ENCODE measurements around the gene DPM3. TPM values are rescaled to one million over a fixed set of nuclear protein-coding genes. Genes with fewer than 3 reads are reported as not detected.
A peak's percentile ranks its signal among the peaks of the same experiment; 100 is the strongest.
"Not testable (repeated sequence)": the region's sequence is repeated elsewhere in the genome, so short reads cannot be mapped to it uniquely, and the experiment has no call there.

The DPM3 gene
- total RNA-seq, 2 experiments from 2014 or later = 53.2 to 57.7 TPM

DNA sequence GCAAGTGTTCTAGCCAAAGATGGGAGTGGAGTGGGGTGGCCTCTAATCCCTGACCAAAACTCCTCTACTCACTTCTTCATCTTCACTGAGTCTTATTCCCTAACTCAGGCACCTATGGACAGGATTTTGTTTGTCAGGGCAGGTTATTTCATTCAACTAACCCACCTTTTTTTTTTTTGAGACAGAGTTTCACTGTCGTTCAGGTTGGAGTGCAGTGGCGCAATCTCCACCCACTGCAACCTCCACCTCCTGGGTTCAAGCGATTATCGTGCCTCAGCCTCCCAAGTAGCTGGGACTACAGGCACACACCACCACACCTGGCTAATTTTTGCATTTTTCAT is 27.7 kb upstream of the DPM3 start:
- ChIA-PET POLR2A (interaction anchor here (0.7 to 1.3 kb wide), 3 partner anchors 33 to 212 kb away, joined by 3 read pairs; partner anchors contain the start of genes PBXIP1 and SLC50A1), CTCF (interaction anchor here (0.8 to 9.9 kb wide), 22 partner anchors 10 to 155 kb away, joined by 3 to 166 read pairs (median 5); partner anchors contain the start of genes ADAM15, MTX1, SLC50A1 and THBS3)
- H3K27me3 Mint-ChIP-seq (ENCODE audit: low read depth); ATAC-seq; H3K4me3 Mint-ChIP-seq; DNase-seq; H3K27ac Mint-ChIP-seq; H3K9me3 Mint-ChIP-seq (ENCODE audit: insufficient read depth): not testable (repeated sequence)
- Mint-ChIP-seq H3K4me1 (ENCODE audit: low read depth) (peaks cover 27% of the 10 kb centered on the region), H3K36me3 (ENCODE audit: low read depth) (peaks cover 19% of the 10 kb centered on the region)

DNA sequence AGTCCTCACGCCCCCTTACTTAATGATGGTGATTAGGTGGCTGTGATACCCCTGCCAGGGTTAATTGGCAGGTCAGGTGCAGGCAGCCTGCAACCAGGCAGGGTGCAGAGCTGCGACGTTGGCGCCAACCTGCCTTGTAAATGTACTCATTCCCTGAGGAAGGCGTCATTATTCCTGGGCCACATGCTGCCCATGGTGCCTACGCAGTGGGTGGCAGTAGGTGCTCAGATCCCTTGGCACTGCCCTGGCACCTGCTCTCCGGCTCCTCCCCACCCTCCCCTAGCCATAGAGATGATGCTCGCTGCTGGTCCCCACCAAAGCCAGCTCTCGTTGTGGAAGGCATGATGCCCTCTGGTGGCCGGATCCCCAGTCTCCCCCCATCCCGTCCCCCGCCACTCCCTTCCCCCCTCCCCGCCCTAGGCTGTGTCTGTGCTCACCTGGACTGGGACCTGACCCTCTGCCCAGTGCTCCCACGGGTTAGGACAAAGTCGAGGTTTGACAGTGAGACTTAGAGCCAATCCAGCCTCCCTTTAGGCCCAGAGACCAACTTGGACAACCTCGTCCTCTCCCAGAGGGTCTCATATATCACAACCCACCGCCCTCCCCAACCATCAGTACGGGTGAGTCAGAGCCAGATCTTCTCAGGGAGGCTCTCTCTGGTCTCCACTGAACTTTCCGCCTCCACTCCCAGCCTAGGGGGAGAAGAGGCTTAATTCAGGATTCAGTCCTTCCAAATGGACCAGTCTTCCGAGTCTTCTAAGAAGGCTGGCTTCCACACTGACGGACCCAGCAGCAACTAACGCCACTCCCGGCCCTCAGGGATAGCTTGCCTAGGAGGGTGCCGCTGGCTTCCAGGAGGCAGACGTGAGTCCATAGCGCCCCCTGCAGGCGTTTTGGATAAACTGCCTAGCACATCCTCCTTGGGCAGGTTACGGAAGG is 27.1 kb upstream of the DPM3 start:
- Mint-ChIP-seq H3K27ac (no peak overlapping the region), H3K4me3 (peak overlapping the region; percentile 53), H3K27me3 (ENCODE audit: low read depth) (no peaks in the 10 kb centered on the region), H3K4me1 (ENCODE audit: low read depth) (peaks cover 25% of the 10 kb centered on the region), H3K36me3 (ENCODE audit: low read depth) (peaks cover 17% of the 10 kb centered on the region), H3K9me3 (ENCODE audit: insufficient read depth) (no peaks in the 10 kb centered on the region)
- CTCF ChIA-PET = interaction anchor here (0.6 to 9.9 kb wide), 26 partner anchors 10 to 155 kb away, joined by 3 to 166 read pairs (median 4); partner anchors contain the start of genes ADAM15, DPM3, MTX1 and SLC50A1
- ATAC-seq (peak; percentile 80), DNase-seq (peak; percentile 92)
- POLR2A ChIA-PET = interaction anchor here (0.7 to 1.3 kb wide), 5 partner anchors 32 to 212 kb away, joined by 3 to 4 read pairs (median 3); partner anchors contain the start of genes PBXIP1 and SLC50A1

- Mint-ChIP-seq H3K4me1 (ENCODE audit: low read depth) (peaks cover 18% of the 10 kb centered on the region), H3K9me3 (ENCODE audit: insufficient read depth) (no peaks in the 10 kb centered on the region), H3K27ac (no peak overlapping the region), H3K4me3 (no peak overlapping the region), H3K36me3 (ENCODE audit: low read depth) (peaks cover 13% of the 10 kb centered on the region), H3K27me3 (ENCODE audit: low read depth) (no peaks in the 10 kb centered on the region)
- POLR2A ChIA-PET = interaction anchor here (0.8 kb wide), 2 partner anchors 41 to 75 kb away, joined by 3 to 4 read pairs; no protein-coding TSS in a partner anchor
- CTCF ChIA-PET = interaction anchor here (0.8 to 9.9 kb wide), 22 partner anchors 9 to 156 kb away, joined by 3 to 166 read pairs (median 4); partner anchors contain the start of genes DPM3, MTX1, SLC50A1 and THBS3
- no peak for DNase-seq
- ATAC-seq = no peak
These were observed 26.3 kb upstream of the DPM3 start for GRCh38 chr1:155166471-155167165.

- H3K4me3 Mint-ChIP-seq = no peak overlapping the region
- POLR2A ChIA-PET = no interaction called here
- ATAC-seq (no peak), DNase-seq (no peak)
- no peaks in the 10 kb centered on the region for H3K27me3 Mint-ChIP-seq (ENCODE audit: low read depth)
- no peak overlapping the region for H3K27ac Mint-ChIP-seq
- peaks cover 13% of the 10 kb centered on the region for H3K4me1 Mint-ChIP-seq (ENCODE audit: low read depth)
- CTCF ChIA-PET = interaction anchor here (0.7 to 9.9 kb wide), 11 partner anchors 9 to 80 kb away, joined by 3 to 166 read pairs (median 5); partner anchors contain the start of gene SLC50A1
- H3K9me3 Mint-ChIP-seq (ENCODE audit: insufficient read depth) = no peaks in the 10 kb centered on the region
- peaks cover 13% of the 10 kb centered on the region for H3K36me3 Mint-ChIP-seq (ENCODE audit: low read depth)
These were observed 25.7 kb upstream of the DPM3 start for GRCh38 chr1:155166051-155166470.

DNA sequence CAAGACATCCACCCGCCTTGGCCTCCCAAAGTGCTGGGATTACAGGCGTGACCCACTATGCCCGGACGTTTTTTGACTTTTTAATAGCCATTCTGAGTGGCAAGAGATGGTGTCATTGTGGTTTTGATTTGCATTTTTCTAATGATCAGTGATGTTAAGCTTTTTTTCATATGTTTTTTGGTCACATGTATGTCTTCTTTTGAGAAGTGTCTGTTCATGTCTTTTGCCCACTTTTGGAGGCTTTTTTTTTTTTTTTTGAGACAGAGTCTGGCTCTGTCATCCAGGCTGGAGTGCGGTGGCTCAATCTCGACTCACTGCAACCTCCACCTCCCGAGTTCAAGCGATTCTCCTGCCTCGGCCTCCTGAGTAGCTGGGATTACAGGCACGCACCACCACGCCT is 24.3 kb upstream of the DPM3 start:
- not testable (repeated sequence) for DNase-seq; H3K36me3 Mint-ChIP-seq (ENCODE audit: low read depth); ATAC-seq; H3K9me3 Mint-ChIP-seq (ENCODE audit: insufficient read depth); H3K27me3 Mint-ChIP-seq (ENCODE audit: low read depth); H3K27ac Mint-ChIP-seq; H3K4me3 Mint-ChIP-seq
- ChIA-PET CTCF (interaction anchor here (1.0 to 7.0 kb wide), 4 partner anchors 8 to 79 kb away, joined by 4 to 166 read pairs (median 22); partner anchors contain the start of genes KRTCAP2 and SLC50A1), POLR2A (interaction anchor here (0.6 kb wide), 1 partner anchor 30 kb away, joined by 3 read pairs; no protein-coding TSS in a partner anchor)
- H3K4me1 Mint-ChIP-seq (ENCODE audit: low read depth) = peaks cover 13% of the 10 kb centered on the region

DNA sequence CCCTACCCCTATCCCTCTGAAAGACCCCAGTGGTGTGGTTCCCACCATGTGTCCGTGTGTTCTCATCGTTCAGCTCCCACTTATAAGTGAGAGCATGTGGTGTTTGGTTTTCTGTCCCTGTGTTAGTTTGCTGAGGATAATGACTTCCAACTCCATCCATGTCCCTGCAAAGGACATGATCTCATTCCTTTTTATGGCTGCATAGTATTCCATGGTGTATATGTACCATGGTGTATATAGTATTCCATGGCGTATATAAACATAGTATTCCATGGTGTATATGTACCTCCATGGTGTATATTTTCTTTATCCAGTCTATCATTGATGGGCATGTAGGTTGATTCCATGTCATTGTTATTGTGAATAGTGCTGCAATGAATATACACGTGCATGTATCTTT is 23.5 kb upstream of the DPM3 start:
- H3K27ac Mint-ChIP-seq; DNase-seq; POLR2A ChIA-PET; H3K27me3 Mint-ChIP-seq (ENCODE audit: low read depth); H3K36me3 Mint-ChIP-seq (ENCODE audit: low read depth); H3K4me3 Mint-ChIP-seq; ATAC-seq; H3K9me3 Mint-ChIP-seq (ENCODE audit: insufficient read depth): not testable (repeated sequence)
- CTCF ChIA-PET = interaction anchor here (1.1 to 7.0 kb wide), 4 partner anchors 9 to 78 kb away, joined by 4 to 166 read pairs (median 9); partner anchors contain the start of gene KRTCAP2
- H3K4me1 Mint-ChIP-seq (ENCODE audit: low read depth) = peaks cover 13% of the 10 kb centered on the region

- not testable (repeated sequence) for H3K27me3 Mint-ChIP-seq (ENCODE audit: low read depth); H3K27ac Mint-ChIP-seq; ATAC-seq; DNase-seq; H3K4me1 Mint-ChIP-seq (ENCODE audit: low read depth); H3K9me3 Mint-ChIP-seq (ENCODE audit: insufficient read depth); H3K36me3 Mint-ChIP-seq (ENCODE audit: low read depth); H3K4me3 Mint-ChIP-seq
- ChIA-PET CTCF (interaction anchor here (1.1 to 1.9 kb wide), 3 partner anchors 10 to 77 kb away, joined by 5 to 12 read pairs (median 6); partner anchors contain the start of gene KRTCAP2), POLR2A (interaction anchor here (0.8 kb wide), 1 partner anchor 10 kb away, joined by 3 read pairs; the partner anchor contains the start of gene KRTCAP2)
These were observed 22.3 kb upstream of the DPM3 start for GRCh38 chr1:155162631-155163030.

- H3K27ac Mint-ChIP-seq = no peak overlapping the region
- no peaks in the 10 kb centered on the region for H3K36me3 Mint-ChIP-seq (ENCODE audit: low read depth)
- no peaks in the 10 kb centered on the region for H3K4me1 Mint-ChIP-seq (ENCODE audit: low read depth)
- ChIA-PET CTCF (interaction anchor here (1.4 kb wide), 1 partner anchor 69 kb away, joined by 3 read pairs; no protein-coding TSS in a partner anchor), POLR2A (no interaction called here)
- no peak overlapping the region for H3K4me3 Mint-ChIP-seq
- peaks cover 10% of the 10 kb centered on the region for H3K27me3 Mint-ChIP-seq (ENCODE audit: low read depth)
- DNase-seq = no peak
- no peaks in the 10 kb centered on the region for H3K9me3 Mint-ChIP-seq (ENCODE audit: insufficient read depth)
- no peak for ATAC-seq
These were observed 19.8 kb upstream of the DPM3 start for GRCh38 chr1:155160128-155160527.

- no peak for ATAC-seq
- Mint-ChIP-seq H3K27me3 (ENCODE audit: low read depth) (peaks cover 14% of the 10 kb centered on the region), H3K4me3 (no peak overlapping the region), H3K27ac (no peak overlapping the region), H3K9me3 (ENCODE audit: insufficient read depth) (no peaks in the 10 kb centered on the region), H3K36me3 (ENCODE audit: low read depth) (no peaks in the 10 kb centered on the region), H3K4me1 (ENCODE audit: low read depth) (no peaks in the 10 kb centered on the region)
- POLR2A ChIA-PET = no interaction called here
- DNase-seq = no peak
- CTCF ChIA-PET = interaction anchor here (1.4 kb wide), 1 partner anchor 68 kb away, joined by 3 read pairs; no protein-coding TSS in a partner anchor
These were observed 18.7 kb upstream of the DPM3 start for GRCh38 chr1:155158991-155159390.

- H3K27me3 Mint-ChIP-seq (ENCODE audit: low read depth) = peaks cover 20% of the 10 kb centered on the region
- ATAC-seq; H3K9me3 Mint-ChIP-seq (ENCODE audit: insufficient read depth); H3K27ac Mint-ChIP-seq; DNase-seq; H3K4me1 Mint-ChIP-seq (ENCODE audit: low read depth); H3K4me3 Mint-ChIP-seq; POLR2A ChIA-PET; H3K36me3 Mint-ChIP-seq (ENCODE audit: low read depth): not testable (repeated sequence)
- CTCF ChIA-PET = interaction anchor here (1.3 to 1.5 kb wide), 4 partner anchors 10 to 65 kb away, joined by 3 to 4 read pairs (median 4); no protein-coding TSS in a partner anchor
These were observed 15.8 kb upstream of the DPM3 start for GRCh38 chr1:155155996-155156643.

DNA sequence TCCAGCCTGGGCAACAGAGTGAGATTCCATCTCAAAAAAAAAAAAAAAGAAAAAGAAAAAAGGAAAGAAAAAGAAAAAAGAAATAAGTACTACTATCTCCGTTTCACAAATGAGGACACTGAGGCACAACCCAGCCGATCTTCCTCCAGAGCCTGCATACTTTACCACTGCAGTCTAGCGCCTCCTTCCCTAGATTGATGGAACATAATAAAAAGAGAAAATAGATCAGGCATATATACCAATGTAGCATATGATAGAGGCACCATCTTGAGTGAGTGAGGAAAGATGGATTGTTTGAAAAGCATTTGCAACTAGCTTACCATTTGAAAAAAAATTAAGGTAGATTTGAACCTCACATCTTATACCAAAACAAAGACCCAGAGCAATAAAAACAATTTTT is 5.2 kb upstream of the DPM3 start:
- DNase-seq = no peak
- Mint-ChIP-seq H3K27ac (no peak overlapping the region), H3K4me1 (ENCODE audit: low read depth) (peaks cover 2% of the 10 kb centered on the region), H3K4me3 (no peak overlapping the region), H3K36me3 (ENCODE audit: low read depth) (no peaks in the 10 kb centered on the region), H3K27me3 (ENCODE audit: low read depth) (peaks cover 23% of the 10 kb centered on the region), H3K9me3 (ENCODE audit: insufficient read depth) (no peaks in the 10 kb centered on the region)
- ChIA-PET POLR2A (no interaction called here), CTCF (interaction anchor here (0.8 to 2.7 kb wide), 5 partner anchors 9 to 56 kb away, joined by 3 to 18 read pairs (median 5); partner anchors contain the start of genes KRTCAP2 and TRIM46)
- no peak for ATAC-seq

All from activated CD8-positive, alpha-beta T cell treated with anti-CD3 and anti-CD28 coated beads, Interleukin-2, amount 10 ng/mL, durations not matched to agents 7 days and 5 days (primary cell).